NCI-H748 (cell line): ENCODE results near the gene REX1BD.
"Not testable (repeated sequence)": the region's sequence is repeated elsewhere in the genome, so short reads cannot be mapped to it uniquely, and the experiment has no call there.

ENCODE experiments used
- DNase-seq: peaks from one replicate; lab custom pipeline; 2025; ENCODE audit not compliant: unreplicated experiment; lab: John Stamatoyannopoulos, UW

Gene REX1BD

GRCh38 chr19:18576383-18576782 is 12.2 kb upstream of the REX1BD start:
- DNase-seq = no peak

DNA sequence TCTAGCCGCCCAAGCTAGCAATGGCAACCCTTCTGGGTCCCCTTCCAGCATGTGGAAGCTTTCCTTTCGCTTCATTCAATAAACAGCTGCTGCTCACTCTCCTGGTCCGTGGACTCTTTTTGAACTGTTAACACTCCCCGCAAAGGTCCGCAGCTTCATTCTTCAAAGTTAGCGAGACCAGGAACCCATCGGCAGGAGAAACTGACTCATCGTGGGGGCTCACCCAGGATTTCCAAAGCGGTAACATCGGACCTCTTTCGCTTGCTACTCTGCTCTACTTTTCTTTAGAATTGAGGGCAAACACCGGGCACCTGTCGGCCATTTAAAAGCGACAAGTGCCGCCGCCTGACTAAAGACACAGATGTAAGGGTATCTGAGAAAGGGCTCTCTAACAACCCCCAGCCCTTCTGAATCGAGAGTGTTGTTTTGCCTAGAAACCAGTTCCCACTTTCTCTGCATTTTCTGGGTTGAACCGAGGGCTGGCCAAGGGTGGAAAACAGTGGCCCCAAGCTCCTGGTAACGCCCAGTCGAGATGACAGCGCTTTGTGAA is 11.2 kb upstream of the REX1BD start:
- DNase-seq = no peak

DNA sequence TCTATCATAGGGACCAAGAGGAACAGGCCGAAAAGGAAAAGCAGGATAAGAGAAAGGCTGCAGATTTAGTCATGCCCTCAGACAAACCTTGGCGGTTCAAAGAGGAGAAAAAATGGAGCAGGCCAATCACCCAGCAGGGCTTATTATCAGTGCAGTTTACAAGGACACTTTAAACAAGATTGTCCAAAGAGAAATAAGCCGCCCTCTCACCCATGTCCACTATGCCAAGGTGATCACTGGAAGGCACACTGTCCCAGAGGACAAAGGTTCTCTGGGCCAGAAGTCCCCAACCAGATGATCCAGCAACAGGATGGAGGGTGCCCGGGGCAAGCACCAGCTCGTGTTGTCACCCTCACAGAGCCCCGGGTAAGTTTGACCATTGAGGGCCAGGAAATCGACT is 8.3 kb upstream of the REX1BD start:
- DNase-seq = no peak

GRCh38 chr19:18586306-18586705 is 2.3 kb upstream of the REX1BD start:
- no peak for DNase-seq

DNA sequence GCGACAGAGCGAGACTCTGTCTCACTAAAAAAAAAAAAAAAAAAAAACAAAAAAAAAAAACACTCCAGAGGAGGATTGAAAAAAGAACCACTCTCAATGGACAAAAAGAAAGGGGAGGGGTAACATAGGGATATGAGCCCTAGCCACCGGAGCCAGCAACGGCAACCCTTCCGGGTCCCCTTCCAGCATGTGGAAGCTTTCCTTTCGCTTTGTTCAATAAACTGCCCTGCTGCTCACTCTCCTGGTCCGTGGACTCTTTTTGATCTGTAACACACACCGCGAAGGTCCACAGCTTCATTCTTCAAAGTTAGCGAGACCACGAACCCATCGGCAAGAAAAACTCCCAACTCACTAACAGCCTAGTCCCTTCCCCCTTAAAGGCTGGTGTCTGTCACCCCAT is 1.0 kb upstream of the REX1BD start:
- no peak for DNase-seq

DNA sequence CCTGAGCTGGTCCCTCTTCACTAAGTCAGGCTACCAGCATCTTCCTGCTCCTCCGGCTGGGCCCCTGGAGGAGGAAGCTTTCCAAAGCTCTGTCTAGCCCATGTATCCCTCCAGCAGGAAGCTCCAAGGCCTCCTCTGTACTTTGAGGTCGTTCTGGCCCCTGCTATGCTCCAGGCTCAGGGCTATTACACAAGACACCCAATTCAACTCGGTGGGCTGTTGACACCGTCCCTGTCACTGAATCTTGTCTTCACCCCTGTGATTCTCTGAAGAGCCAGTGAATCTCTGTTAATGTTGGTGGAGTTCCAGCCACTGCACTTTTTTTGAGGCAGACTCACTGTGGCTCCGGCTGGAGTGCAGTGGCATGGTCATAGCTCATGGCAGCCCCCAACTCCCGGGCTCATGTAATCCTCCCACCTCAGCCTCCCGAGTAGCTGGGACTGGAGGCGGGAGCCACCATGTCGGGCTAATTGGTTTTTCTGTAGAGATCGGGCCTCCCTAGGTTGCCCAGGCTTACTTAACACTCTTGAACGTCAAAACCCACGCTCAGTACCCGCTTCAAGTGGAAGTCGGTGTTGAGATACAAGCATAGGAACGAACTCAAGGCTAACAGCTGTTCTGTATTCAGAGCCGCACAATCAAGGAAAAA is 512 bp upstream of the REX1BD start:
- no peak for DNase-seq

DNA sequence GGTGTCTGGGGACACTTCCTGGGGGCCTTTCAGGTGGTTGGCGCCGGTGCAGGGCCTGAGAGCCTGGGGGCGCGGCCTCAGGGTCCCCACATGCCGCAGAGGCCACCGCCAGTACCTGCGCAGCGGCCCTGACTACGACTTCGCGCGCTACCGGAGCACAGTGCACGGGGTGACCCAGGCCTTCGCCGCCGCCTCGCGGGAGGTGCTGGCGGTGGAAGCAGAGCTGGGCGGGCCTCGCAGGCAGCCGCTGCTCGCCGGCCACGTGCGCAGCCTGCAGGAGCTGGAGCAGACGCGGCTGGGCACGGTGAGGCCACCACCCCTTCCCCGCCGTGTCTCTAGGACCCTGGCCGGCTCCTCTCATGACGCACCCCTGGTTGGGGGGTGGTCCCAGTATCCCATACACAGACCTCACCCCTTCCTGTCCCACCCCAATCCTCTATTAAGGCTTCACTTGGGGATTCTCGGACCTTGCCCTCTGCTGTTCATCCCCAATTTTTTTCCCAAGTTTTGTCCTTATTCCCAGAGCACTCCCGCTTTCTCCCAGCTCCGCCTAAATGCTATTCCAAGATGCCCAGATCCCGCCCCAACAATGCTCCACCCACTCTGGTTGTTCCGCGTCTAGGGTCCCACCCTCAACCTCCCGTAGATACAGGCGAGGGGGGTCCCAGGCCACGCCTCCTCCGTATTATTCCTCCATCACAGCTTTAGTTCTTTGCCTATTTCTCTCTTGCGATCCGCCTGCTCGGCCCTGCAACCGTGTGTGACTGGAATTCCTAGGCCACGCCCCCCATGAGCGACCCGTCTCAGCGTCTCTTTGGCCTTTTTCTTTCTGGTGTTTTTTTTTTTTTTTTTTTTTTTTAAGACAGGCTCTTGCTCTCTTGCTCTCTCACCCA is 1.0 kb downstream of the REX1BD start:
- DNase-seq = peak; percentile 88

DNA sequence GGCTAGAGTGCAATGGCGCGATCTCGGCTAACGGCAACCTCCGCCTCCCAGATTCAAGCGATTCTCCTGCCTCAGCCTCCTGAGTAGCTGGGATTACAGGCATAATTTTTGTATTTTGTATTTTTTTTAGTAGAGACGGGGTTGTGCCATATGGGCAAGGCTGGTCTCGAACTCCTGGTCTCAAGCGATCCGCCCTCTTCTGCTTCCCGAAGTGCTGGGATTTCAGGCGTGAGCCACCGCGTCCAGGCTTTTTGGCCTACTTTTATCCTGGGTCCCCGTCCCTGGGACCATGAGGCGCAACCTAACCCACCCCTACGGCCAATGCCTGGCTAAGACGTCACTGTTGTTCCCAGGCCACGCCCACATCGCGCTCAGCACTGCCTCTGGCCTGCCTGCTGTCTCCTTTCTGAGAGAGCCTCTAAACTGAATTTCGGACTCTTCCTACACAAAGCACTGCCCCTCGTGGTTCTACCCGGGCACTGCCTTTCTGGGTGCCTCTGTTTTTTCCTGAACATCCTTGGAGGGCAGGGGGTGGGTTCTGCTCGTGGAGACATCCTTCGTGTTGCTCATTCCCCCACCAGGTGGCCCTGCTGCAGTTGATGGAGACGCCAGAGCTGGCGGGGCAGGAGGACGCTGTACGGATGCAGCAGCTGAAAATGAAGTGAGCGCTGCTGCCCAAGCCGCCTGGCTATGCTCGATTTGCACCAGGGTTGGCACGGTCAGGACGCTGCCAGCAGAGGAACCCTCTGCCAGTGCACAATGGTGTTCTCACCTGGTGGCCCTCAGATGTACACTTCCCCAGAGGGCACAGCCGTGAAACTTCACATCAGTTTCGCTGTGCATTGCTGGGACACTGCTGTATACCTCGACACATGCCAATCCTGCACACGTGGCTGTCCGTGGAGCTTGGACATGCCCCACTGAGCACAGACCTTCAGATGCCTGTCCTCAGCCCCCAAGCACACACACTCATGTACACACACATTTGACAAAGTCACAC is 2.0 kb downstream of the REX1BD start:
- peak; percentile 96 for DNase-seq

- no peak for DNase-seq
These were observed 3.3 kb downstream of the REX1BD start for GRCh38 chr19:18591735-18592385.

- not testable (repeated sequence) for DNase-seq
These were observed 4.1 kb downstream of the REX1BD start for GRCh38 chr19:18592732-18593131.

DNA sequence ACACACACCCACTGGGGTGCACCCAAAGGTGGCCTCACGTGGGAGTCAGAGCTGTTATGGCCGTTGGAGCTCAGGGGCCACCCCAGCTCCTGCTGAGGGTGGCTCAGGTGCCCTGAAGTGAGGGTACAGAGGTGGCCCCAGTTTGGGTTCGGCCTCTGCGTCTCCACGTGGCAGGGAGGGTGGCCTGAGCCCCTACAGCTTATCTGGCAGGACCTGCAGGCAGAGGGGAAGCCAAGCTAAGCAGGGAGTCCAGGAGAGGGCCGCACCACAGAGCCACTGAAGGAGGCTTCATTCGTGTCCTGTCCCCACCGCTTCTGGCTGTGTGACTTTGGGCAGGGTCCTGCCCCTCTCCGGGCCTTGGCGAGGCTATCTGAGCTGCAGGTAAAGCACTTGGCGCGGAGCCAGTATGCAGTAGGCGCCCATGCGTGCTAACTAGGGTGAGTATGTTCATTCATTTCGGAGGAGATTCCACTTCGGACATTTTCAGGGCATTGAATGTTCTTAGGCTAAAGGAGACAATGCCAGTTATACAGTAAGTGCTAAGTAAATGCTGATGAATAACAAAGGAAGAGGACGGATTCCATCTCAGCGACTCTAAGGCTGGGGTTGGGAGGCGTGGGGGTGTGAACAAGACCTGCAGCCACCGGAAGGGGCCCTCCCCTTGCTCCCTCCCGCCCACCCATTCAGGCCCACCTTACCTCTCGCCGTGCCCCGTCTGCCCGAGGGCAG is 4.9 kb downstream of the REX1BD start:
- no peak for DNase-seq

DNA sequence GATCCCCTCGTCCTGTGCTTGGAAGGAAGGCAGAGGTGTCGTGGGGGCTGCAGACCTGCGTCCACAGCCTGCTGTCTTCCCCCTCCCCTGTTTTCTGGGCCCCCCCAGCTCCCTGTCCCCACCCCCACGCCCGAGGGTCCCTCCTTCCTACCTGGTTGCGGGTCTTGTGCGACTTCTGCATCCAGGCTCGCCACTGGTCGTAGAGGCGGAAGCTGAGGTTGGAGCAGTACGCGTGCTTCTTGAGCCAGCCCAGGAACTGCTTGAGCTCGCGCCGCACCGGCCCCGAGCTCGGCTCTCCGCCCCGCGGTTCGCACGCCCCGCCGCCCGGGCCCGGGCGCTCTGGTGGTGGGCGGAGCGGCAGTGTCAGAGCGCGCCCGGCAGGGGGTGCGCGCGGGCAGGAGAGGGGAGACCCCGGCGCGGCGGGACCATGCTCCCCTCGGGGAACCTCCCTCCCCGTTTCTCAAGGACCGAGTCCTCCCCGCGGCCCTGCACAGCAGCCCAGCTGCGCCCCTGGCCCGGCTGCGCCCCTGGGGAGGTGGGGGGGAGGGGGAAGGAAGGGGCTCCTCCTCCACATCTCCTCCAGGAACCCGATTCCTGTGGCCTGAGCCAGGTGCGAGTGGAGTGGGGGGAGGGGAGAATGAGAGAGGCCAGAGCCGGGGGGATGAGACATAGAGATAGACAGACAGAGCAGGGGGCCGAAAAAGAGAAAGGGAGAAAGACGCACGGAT is 5.7 kb downstream of the REX1BD start:
- peak; percentile 77 for DNase-seq

- DNase-seq = no peak
These were observed 6.3 kb downstream of the REX1BD start for GRCh38 chr19:18594824-18595373.

DNA sequence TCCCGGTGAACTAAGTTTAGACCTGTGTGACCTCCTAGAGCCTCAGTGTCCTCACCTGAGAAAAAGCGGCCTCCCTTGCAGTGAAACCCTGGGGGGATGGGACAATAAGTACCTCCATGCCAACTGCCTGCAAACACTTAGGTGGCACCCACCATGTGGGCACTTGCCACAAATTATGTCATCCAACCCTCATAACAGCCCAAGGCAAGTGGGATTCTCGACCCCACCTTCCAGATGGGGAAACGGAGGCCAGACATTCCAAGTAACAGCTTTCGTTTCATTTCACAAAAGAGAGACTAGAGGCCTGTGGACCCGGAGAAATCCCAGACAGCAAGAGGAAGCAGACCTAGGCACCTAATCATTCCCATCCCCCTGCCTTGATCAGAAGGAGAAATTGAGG is 6.9 kb downstream of the REX1BD start:
- no peak for DNase-seq

GRCh38 chr19:18596752-18597157 is 8.2 kb downstream of the REX1BD start:
- peak; percentile 57 for DNase-seq

GRCh38 chr19:18597809-18598660 is 9.4 kb downstream of the REX1BD start:
- no peak for DNase-seq

DNA sequence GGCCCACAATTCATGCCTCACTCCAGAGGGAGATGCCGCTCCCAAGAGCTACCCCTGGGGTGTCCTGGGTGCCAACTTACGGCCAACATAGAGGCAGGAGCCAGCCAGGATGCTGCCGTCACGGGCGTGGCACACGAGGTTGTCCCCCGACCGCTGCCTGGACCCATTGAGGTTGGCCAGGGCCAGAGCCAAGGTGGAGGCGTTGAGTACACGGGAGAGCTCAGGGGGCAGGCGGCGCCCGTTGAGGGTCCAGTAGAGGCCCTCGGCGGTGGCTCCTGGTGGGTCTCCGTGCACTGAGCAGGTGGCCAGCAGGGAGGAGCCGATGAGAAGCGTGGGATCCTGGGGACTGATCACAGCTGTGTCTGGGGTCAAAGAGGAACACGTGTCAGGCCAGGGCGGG is 10.9 kb downstream of the REX1BD start:
- no peak for DNase-seq
